D721Med (cell line): Measurements from ENCODE around the gene COX19.

Experiments used
- DNase-seq: peaks from one replicate; pipeline ENCODE4 v3.0.0; 2011; ENCODE audit warnings: low spot score; ENCODE audit not compliant: insufficient read length
- FAIRE-seq: peaks from 2 replicates; lab custom pipeline; 2011; peaks lifted over from hg19 to GRCh38; lab: Jason Lieb, UNC
- CTCF ChIP-seq: IDR thresholded peaks from 2 replicates; pipeline ENCODE4 v1.5.1; 2012; ENCODE audit warnings: mild to moderate bottlenecking, control low read depth; ENCODE audit not compliant: insufficient read depth; ENCODE audit errors: missing control alignments

The COX19 gene

DNA sequence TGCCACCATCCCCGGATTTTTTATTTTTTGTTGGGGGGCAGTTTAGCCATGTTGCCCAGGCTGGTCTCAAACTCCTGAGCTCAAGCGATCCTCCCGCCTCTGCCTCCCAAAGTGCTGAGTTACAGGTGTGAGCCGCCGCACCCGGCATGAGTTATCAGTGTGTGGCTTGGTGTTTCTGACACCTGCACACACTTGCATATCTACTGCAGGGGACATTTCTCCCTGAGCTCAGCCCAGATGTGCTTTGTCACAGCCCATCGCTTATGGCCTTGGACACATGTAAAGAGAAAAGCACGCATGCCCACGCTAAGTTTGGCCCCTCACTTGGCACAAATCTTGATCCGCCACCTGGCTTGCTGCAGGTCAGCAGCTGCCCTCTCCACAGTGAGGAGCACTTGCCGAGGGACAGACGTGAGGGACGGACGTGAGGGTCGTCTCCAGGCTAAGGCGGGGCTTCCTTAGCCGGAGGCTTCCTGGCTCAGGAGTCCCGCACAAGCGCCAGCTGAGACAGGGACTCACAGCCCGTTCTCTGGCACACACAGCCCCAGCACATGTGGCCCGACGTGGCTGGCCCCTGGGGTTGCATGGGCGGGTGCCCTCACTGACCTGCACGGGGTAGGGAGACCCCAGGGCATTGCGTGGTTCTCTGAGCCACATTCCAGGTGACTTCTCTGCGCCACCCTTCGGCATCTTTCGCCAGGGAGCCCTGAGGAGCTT, 19.4 kb upstream of the COX19 start:
- no peak for FAIRE-seq
- TF ChIP-seq CTCF, result no peak
- no peak for DNase-seq

- no peak for FAIRE-seq
- peak; percentile 99 for TF ChIP-seq CTCF
- DNase-seq, result peak; percentile 72
Measured at GRCh38 chr7:992709-993607, 17.6 kb upstream of the COX19 start.

GRCh38 chr7:991729-992656, 16.6 kb upstream of the COX19 start:
- DNase-seq (no peak), FAIRE-seq (no peak)
- no peak for TF ChIP-seq CTCF

DNA sequence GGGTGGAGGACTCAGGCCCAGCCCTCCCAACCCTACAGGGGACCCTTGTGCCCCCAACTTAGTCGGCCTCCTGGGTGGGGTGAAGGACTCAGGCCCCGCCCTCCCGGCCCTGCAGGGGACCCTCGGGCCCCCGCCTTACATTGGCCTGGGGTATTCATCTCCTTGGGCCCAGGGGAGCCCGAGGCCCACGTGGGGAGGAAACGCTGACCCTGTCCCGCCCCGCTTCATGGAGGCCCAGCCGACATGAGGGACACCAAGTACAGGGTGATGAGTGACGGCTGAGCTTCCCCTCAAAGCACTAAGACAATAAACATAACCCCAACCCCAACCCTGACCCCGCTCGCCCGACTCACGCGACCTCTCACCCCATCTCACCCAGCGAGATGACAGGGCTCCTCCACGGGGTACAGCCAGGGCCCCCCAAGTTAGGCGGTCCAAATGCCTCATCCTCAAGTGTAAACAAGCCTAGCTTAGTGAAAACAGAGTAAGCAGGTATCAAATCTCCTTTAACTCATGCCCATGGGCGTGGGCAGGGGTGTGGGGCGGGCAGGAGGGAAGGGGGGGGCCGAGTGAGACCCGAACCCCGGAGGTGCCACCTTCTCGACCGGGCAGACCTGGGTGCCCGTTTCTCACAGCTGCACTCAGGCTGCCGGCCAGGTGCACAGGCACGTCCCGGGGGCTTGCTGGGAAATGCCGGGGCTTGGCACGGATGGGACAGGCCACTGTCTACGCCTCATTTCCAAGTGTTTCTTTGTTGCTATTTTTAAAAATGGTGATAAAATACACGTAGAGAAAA, 15.8 kb upstream of the COX19 start:
- no peak for TF ChIP-seq CTCF
- no peak for DNase-seq
- FAIRE-seq, result no peak

DNA sequence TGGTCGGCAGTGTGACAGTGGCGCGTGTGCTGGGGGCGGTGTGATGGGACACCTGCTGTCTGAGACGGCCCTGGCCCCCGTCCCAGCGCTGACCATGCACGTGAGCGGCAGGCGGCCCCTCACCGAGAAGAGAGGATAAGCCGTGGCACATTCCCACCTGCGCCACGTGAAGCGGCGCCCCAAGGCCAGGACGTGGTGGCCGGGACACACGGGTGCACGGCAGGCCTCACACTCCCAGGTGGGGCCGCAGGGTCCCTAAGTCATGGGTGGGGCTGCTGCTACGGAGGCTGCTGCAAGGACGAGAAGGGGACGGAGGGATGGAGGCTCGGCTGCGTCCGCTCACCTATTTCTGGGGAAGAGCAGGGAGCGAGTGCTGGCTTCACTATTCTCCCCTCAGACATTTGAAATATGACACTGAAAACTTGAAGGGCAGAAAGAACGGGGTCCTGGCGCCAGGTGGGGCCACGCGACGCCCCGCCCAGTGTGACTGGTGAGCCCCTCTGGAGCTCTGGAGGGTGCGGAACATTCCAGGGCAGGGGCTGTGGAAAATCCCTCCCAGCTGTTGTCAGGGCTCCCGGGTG, 15.1 kb upstream of the COX19 start:
- FAIRE-seq, result no peak
- no peak for TF ChIP-seq CTCF
- DNase-seq, result no peak
